MM.1S (cell line): ENCODE results near the gene LYZL4.

Experiments
- DNase-seq: peaks from one replicate; pipeline ENCODE4 v3.0.0-alpha.2; 2015
- H2AFZ ChIP-seq: fragments of 300-600 bp; sonication (generic); 2 replicates; pipeline ENCODE4 v1.6.0; 2016; ENCODE audit warnings: antibody characterized with exemption, low read length
- H3F3A ChIP-seq: fragments of 300-600 bp; sonication (generic); 2 replicates; pipeline ENCODE4 v1.6.1; 2016; ENCODE audit warnings: mild to moderate bottlenecking, antibody characterized with exemption, low read length, moderate library complexity, mixed read lengths; ENCODE audit not compliant: insufficient read depth
- H3K27ac ChIP-seq: fragments of 300-600 bp; sonication (generic); 2 replicates; pipeline ENCODE4 v1.5.1; 2016; ENCODE audit warnings: mild to moderate bottlenecking, low read length
- H3K27me3 ChIP-seq: fragments of 300-600 bp; sonication (generic); replicated peaks from 2 replicates; pipeline ENCODE4 v1.6.0; 2016; ENCODE audit warnings: low read length; ENCODE audit not compliant: insufficient read depth
- H3K36me3 ChIP-seq: fragments of 300-600 bp; sonication (generic); replicated peaks from 2 replicates; pipeline ENCODE4 v1.6.1; 2016; ENCODE audit warnings: mild to moderate bottlenecking, low read length, mixed read lengths; ENCODE audit not compliant: insufficient read depth
- H3K4me1 ChIP-seq: fragments of 300-600 bp; sonication (generic); 2 replicates; pipeline ENCODE4 v1.6.1; 2016; ENCODE audit warnings: low read length, mixed read lengths
- H3K4me2 ChIP-seq: fragments of 300-600 bp; sonication (generic); 2 replicates; pipeline ENCODE4 v1.6.0; 2016; ENCODE audit warnings: low read depth, low read length
- H3K4me3 ChIP-seq: fragments of 300-600 bp; sonication (generic); 2 replicates; pipeline ENCODE4 v1.5.1; 2016; ENCODE audit warnings: low read length, mixed read lengths
- H3K79me2 ChIP-seq: fragments of 300-600 bp; sonication (generic); 2 replicates; pipeline ENCODE4 v1.6.1; 2016; ENCODE audit warnings: mixed run types, low read length, mixed read lengths
- H3K9ac ChIP-seq: fragments of 300-600 bp; sonication (generic); 2 replicates; pipeline ENCODE4 v1.6.1; 2016; ENCODE audit warnings: low read length, mixed read lengths
- H3K9me2 ChIP-seq: fragments of 300-600 bp; sonication (generic); replicated peaks from 2 replicates; pipeline ENCODE4 v1.6.1; 2016; ENCODE audit warnings: mild to moderate bottlenecking, low read length, mixed read lengths; ENCODE audit not compliant: insufficient read depth
- H3K9me3 ChIP-seq: fragments of 300-600 bp; sonication (generic); replicated peaks from 2 replicates; pipeline ENCODE4 v1.6.1; 2016; ENCODE audit warnings: mild to moderate bottlenecking, low read length, mixed read lengths; ENCODE audit not compliant: insufficient read depth
- H4K20me1 ChIP-seq: fragments of 300-600 bp; sonication (generic); 2 replicates; pipeline ENCODE4 v1.6.1; 2016; ENCODE audit warnings: mild to moderate bottlenecking, low read length, moderate library complexity, mixed read lengths; ENCODE audit not compliant: insufficient read depth
- EZH2 ChIP-seq: fragments of 300-600 bp; sonication (generic); optimal IDR thresholded peaks from 2 replicates; pipeline ENCODE3; 2017; ENCODE audit warnings: low read depth, mild to moderate bottlenecking, antibody characterized with exemption, low read length, mixed read lengths
- EZH2phosphoT487 ChIP-seq: fragments of 300-600 bp; sonication (generic); IDR thresholded peaks from 2 replicates; pipeline ENCODE4 v1.6.1; 2018; ENCODE audit warnings: antibody characterized with exemption, low read length
- TF ChIP-seq, protein P1 (sequence below): fragments of 300-600 bp; sonication (generic); IDR thresholded peaks from 2 replicates; pipeline ENCODE4 v1.5.1; 2016; ENCODE audit warnings: antibody characterized with exemption, low read length, mixed read lengths

Gene LYZL4

DNA sequence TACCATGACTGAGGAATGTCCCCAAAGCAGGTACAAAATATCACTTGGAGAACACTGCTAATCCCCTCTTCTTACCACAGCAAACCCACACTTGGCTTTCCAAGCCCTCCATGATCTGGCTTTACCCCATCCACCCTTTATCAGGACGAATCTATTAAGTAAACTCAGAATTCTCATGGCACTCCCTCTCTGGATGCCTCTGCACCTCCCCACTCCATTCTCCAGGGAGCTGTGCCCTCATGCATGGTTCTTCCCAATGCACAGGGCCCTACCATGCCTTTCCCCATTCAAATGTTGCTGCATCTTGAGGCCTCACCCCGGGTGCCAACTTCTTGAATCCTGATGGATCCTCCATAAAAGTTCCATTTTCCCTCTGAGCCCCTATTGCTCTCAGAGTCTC is 2.3 kb downstream of the LYZL4 start:
- no peak overlapping the region for H3K4me2 ChIP-seq
- H3K4me3 ChIP-seq: no peak overlapping the region
- no peaks in the 10 kb centered on the region for H3K79me2 ChIP-seq
- no peak for DNase-seq
- H2AFZ ChIP-seq: no peak overlapping the region
- no peak overlapping the region for H3K9ac ChIP-seq
- H3K4me1 ChIP-seq: no peaks in the 10 kb centered on the region
- H3K27me3 ChIP-seq: no peaks in the 10 kb centered on the region
- no peak overlapping the region for H3K27ac ChIP-seq
- no peaks in the 10 kb centered on the region for H3K9me3 ChIP-seq
- TF ChIP-seq, protein P1, sequence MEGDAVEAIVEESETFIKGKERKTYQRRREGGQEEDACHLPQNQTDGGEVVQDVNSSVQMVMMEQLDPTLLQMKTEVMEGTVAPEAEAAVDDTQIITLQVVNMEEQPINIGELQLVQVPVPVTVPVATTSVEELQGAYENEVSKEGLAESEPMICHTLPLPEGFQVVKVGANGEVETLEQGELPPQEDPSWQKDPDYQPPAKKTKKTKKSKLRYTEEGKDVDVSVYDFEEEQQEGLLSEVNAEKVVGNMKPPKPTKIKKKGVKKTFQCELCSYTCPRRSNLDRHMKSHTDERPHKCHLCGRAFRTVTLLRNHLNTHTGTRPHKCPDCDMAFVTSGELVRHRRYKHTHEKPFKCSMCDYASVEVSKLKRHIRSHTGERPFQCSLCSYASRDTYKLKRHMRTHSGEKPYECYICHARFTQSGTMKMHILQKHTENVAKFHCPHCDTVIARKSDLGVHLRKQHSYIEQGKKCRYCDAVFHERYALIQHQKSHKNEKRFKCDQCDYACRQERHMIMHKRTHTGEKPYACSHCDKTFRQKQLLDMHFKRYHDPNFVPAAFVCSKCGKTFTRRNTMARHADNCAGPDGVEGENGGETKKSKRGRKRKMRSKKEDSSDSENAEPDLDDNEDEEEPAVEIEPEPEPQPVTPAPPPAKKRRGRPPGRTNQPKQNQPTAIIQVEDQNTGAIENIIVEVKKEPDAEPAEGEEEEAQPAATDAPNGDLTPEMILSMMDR: no peak
- TF ChIP-seq EZH2phosphoT487: no peak
- no peak for TF ChIP-seq EZH2
- no peaks in the 10 kb centered on the region for H3F3A ChIP-seq
- no peaks in the 10 kb centered on the region for H3K9me2 ChIP-seq
- no peaks in the 10 kb centered on the region for H3K36me3 ChIP-seq
- H4K20me1 ChIP-seq: no peaks in the 10 kb centered on the region

DNA sequence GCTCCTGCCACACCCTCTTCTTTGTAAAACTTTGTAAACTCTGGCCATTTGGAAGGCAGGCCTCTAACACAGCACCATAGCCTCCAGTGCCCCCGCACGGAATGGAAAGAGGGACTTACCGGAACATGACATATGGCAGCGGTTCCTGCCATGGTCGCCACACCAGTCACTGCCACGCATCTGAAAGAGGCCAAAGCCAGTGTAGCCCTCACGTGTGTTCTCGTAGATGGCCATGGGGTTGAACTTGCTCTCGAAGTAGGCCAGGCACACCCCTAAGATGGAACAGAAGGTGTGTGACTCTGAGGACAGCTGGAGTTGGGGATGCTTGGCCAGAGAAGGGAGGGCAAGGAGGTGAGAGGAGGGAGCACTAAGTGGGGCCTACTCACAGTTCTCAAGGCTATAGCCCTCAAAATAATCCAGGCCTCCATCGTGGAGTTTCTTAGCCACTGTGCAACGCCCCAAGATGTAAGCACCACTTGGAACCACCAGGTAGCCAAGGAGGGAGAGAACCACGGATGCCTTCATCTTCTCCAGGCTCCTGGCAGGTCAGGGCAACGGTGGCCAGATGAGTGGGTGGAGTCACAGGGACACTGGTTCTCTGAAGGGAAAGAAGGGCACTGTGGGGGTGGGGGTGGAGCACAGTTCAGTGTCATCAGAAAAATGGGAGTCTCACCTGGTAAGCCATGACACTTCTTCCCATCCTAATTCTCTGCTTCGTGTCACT is 3.5 kb downstream of the LYZL4 start:
- H3K27me3 ChIP-seq: no peaks in the 10 kb centered on the region
- no peaks in the 10 kb centered on the region for H4K20me1 ChIP-seq
- no peaks in the 10 kb centered on the region for H3K36me3 ChIP-seq
- no peaks in the 10 kb centered on the region for H3K9me3 ChIP-seq
- no peak overlapping the region for H2AFZ ChIP-seq
- TF ChIP-seq EZH2: no peak
- no peak for TF ChIP-seq EZH2phosphoT487
- TF ChIP-seq, protein P1: no peak
- H3K4me2 ChIP-seq: no peak overlapping the region
- no peaks in the 10 kb centered on the region for H3K79me2 ChIP-seq
- H3K9me2 ChIP-seq: no peaks in the 10 kb centered on the region
- H3K4me3 ChIP-seq: no peak overlapping the region
- H3K9ac ChIP-seq: no peak overlapping the region
- no peak for DNase-seq
- H3K4me1 ChIP-seq: no peaks in the 10 kb centered on the region
- H3K27ac ChIP-seq: no peak overlapping the region
- H3F3A ChIP-seq: no peaks in the 10 kb centered on the region

DNA sequence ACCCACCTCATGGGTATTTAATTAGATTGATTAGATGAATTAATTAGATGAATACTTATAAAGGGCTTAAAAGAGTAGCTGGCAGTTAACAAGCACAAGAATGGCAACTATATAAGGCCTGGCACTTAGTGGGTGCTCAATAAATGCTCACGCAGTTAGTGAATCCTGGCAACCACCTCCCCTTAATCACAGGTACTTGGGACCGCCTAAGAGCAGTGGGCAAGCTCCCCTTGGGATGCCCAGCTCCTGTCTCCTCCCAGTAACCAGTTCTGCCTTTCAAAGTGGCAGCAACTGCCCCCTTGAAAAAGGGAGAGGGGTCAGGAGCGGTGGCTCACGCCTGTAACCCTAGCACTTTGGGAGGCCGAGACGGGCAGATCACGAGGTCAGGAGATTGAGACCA is 4.6 kb downstream of the LYZL4 start:
- no peak overlapping the region for H3K4me2 ChIP-seq
- no peak for TF ChIP-seq EZH2
- TF ChIP-seq, protein P1: no peak
- no peak for TF ChIP-seq EZH2phosphoT487
- H4K20me1 ChIP-seq: no peaks in the 10 kb centered on the region
- H3K9me2 ChIP-seq: no peaks in the 10 kb centered on the region
- no peak overlapping the region for H3K27ac ChIP-seq
- H3F3A ChIP-seq: no peaks in the 10 kb centered on the region
- no peak overlapping the region for H2AFZ ChIP-seq
- H3K79me2 ChIP-seq: no peaks in the 10 kb centered on the region
- no peaks in the 10 kb centered on the region for H3K27me3 ChIP-seq
- no peaks in the 10 kb centered on the region for H3K4me1 ChIP-seq
- H3K9ac ChIP-seq: no peak overlapping the region
- no peak overlapping the region for H3K4me3 ChIP-seq
- H3K9me3 ChIP-seq: no peaks in the 10 kb centered on the region
- no peak for DNase-seq
- H3K36me3 ChIP-seq: no peaks in the 10 kb centered on the region
